ENCODE results near the gene GHR. TPM values are rescaled to one million over a fixed set of nuclear protein-coding genes. Genes with fewer than 3 reads are reported as not detected.

GHR gene
- total and polyA plus RNA-seq, 7 donors: 0.46 to 22.8 (median 9.1) TPM

- Histone ChIP-seq H3K27me3 (no peaks in the 10 kb centered on the region), H3K9me3 (no peaks in the 10 kb centered on the region), H3K27ac (no peak overlapping the region), H3K4me1 (no peaks in the 10 kb centered on the region), H3K4me3 (no peak overlapping the region), H3K36me3 (no peaks in the 10 kb centered on the region)
- WGBS, 2 donors: 87 to 91% methylated on average over 4 of the region's 4 CpGs
- TF ChIP-seq EP300 (IDR thresholded peaks at IDR 0.05) (no peak), POLR2A (IDR thresholded peaks at IDR 0.05) (no peak), POLR2AphosphoS5 (IDR thresholded peaks at IDR 0.05) (no peak), CTCF (IDR thresholded peaks at IDR 0.05) (no peak)
- intact Hi-C loops (cut with DNase I): no loop called here
- no peak for DNase-seq
Observed at GRCh38 chr5:42642006-42642405, 218.8 kb downstream of the GHR start.

GRCh38 chr5:42643360-42643759 lies 220.1 kb downstream of the GHR start:
- no peak overlapping the region for H3K27ac ChIP-seq
- H3K4me3 ChIP-seq: no peak overlapping the region
- TF ChIP-seq EP300 (IDR thresholded peaks at IDR 0.05) (no peak), CTCF (IDR thresholded peaks at IDR 0.05) (no peak), POLR2A (IDR thresholded peaks at IDR 0.05) (no peak), POLR2AphosphoS5 (IDR thresholded peaks at IDR 0.05) (no peak)
- intact Hi-C loops (cut with DNase I): no loop called here
- H3K4me1 ChIP-seq: peaks cover 0 to 3% (median 0%) of the 10 kb centered on the region in 4 donors
- H3K36me3 ChIP-seq: no peaks in the 10 kb centered on the region
- no peaks in the 10 kb centered on the region for H3K27me3 ChIP-seq
- DNase-seq: no peak
- WGBS, 2 donors: 72 to 79% methylated on average over 1 of the region's 1 CpG
- H3K9me3 ChIP-seq: no peaks in the 10 kb centered on the region

GRCh38 chr5:42645138-42645537 lies 221.9 kb downstream of the GHR start:
- Histone ChIP-seq H3K27ac (no peak overlapping the region), H3K27me3 (no peaks in the 10 kb centered on the region), H3K4me1 (peaks cover 0 to 20% (median 3%) of the 10 kb centered on the region in 4 donors), H3K4me3 (no peak overlapping the region), H3K36me3 (no peaks in the 10 kb centered on the region), H3K9me3 (no peaks in the 10 kb centered on the region)
- no peak for DNase-seq
- intact Hi-C loops (cut with DNase I): no loop called here
- TF ChIP-seq EP300 (IDR thresholded peaks at IDR 0.05) (no peak), POLR2AphosphoS5 (IDR thresholded peaks at IDR 0.05) (no peak), POLR2A (IDR thresholded peaks at IDR 0.05) (no peak), CTCF (IDR thresholded peaks at IDR 0.05) (no peak)
- WGBS, 2 donors: 33 to 61% methylated on average over 2 of the region's 2 CpGs

GRCh38 chr5:42648036-42648435 lies 224.8 kb downstream of the GHR start:
- H3K4me1 ChIP-seq: peaks cover 0 to 22% (median 3%) of the 10 kb centered on the region in 4 donors
- WGBS, 2 donors: 55 to 58% methylated on average over 3 of the region's 3 CpGs
- DNase-seq: no peak
- H3K9me3 ChIP-seq: no peaks in the 10 kb centered on the region
- H3K36me3 ChIP-seq: no peaks in the 10 kb centered on the region
- no peak overlapping the region for H3K4me3 ChIP-seq
- H3K27ac ChIP-seq: peak overlapping the region in 1 of 4 donors; percentile 9
- no peaks in the 10 kb centered on the region for H3K27me3 ChIP-seq
- intact Hi-C loops (cut with DNase I): no loop called here
- TF ChIP-seq POLR2A (IDR thresholded peaks at IDR 0.05): no peak
- TF ChIP-seq POLR2AphosphoS5 (IDR thresholded peaks at IDR 0.05): no peak
- TF ChIP-seq CTCF (IDR thresholded peaks at IDR 0.05): no peak
- no peak for TF ChIP-seq EP300 (IDR thresholded peaks at IDR 0.05)

GRCh38 chr5:42648915-42649314 lies 225.7 kb downstream of the GHR start:
- intact Hi-C loops (cut with DNase I): no loop called here
- Histone ChIP-seq H3K9me3 (no peaks in the 10 kb centered on the region), H3K36me3 (no peaks in the 10 kb centered on the region), H3K27ac (peak overlapping the region in 2 of 4 donors; percentile 9 to 19), H3K4me3 (no peak overlapping the region), H3K4me1 (peaks cover 0 to 22% (median 3%) of the 10 kb centered on the region in 4 donors), H3K27me3 (no peaks in the 10 kb centered on the region)
- DNase-seq: no peak
- peak in 2 of 4 donors; percentile 53 to 68 for TF ChIP-seq POLR2AphosphoS5 (IDR thresholded peaks at IDR 0.05)
- TF ChIP-seq EP300 (IDR thresholded peaks at IDR 0.05): no peak
- WGBS, 2 donors: 72 to 76% methylated on average over 1 of the region's 1 CpG
